ENCODE results near the gene OR6C70. TPM values are rescaled to one million over a fixed set of nuclear protein-coding genes. Genes with fewer than 3 reads are reported as not detected.
"Not testable (repeated sequence)": the region's sequence is repeated elsewhere in the genome, so short reads cannot be mapped to it uniquely, and the experiment has no call there.

OR6C70 gene
- not detected for polyA plus RNA-seq (2013, experiment 1 of 4)
- polyA plus RNA-seq (2013, experiment 2 of 4): not detected
- polyA plus RNA-seq (2013, experiment 3 of 4): not detected
- polyA plus RNA-seq (2013, experiment 4 of 4): not detected

DNA sequence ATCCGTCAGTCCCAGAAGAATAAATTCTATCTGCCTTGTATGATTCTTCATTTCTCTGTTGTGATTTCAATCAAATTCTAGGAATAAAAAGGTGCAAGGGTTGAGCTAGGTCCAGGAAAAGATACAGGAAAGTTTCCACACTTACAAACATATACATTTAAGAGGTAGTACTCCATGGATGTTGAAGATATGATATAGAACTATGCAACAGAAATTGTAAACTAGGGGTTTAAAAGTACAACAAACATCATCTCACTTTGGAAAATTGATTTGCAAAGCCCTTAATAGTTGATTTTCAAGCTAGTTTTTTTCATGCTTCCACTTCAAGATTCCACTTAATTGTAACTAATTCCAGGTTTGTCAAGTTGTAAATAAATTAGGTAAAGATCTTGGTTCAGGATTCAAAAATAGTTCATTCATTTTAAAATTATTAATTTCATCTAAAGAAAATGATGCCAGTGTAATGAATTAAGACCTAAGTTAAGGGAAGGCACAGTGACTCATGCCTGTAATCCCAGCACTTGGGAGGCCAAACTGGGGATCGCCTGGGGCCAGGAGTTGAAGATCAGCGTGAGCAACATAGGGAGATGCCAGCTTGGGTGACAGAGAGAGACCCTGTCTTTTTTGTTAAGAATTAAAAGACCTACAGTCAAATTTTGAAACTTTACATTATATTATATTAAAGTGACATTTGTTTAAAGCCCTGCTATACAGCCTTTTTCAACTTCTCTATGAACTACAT lies at the start of gene OR6C70:
TSS of gene OR6C70 (minus strand) at position 51 of the 742 bp plus-strand sequence. CDS start at position 51, 0 bp downstream.
- no peak within 1 kb of the TSS for H3K27ac ChIP-seq (ENCODE audit: insufficient read depth, low read depth, low read length, poor library complexity, severe bottlenecking)
- H3K4me3 ChIP-seq (ENCODE audit: insufficient read depth, low read depth, low read length): no peak within 1 kb of the TSS
- H3K27me3 ChIP-seq (ENCODE audit: control insufficient read depth, insufficient read depth, low read length, poor library complexity, severe bottlenecking): no peaks in the 10 kb centered on the region
- H3K4me1 ChIP-seq (ENCODE audit: control insufficient read depth, insufficient read depth, low read length): no peaks in the 10 kb centered on the region
- WGBS, 2 experiments: 72 to 96% methylated on average over 2 to 3 of the region's 3 CpGs
- no peaks in the 10 kb centered on the region for H3K36me3 ChIP-seq (ENCODE audit: control insufficient read depth, insufficient read depth, low read length)
- H3K9me3 ChIP-seq (ENCODE audit: control insufficient read depth, low read length): no peaks in the 10 kb centered on the region

DNA sequence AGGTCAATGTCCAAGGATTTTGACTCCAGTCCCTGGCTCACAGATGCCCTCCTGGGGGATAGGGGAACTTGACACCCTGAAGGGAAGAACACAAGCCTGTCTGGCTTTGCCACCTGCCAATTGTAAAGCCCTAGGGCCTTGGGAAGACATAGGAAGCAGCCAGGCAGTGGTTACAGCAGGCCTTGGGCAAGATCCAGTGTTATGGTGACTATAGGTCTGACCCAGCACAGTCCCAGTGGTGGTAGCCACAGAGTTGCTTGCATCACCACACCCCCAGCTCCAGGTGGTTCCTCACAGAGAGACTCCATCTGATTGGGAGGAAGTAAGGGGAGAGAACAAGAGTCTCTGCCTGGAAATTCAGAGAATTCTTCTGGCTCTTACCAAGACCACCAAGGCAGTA lies 46.5 kb upstream of the OR6C70 start:
- no peaks in the 10 kb centered on the region for H3K36me3 ChIP-seq (ENCODE audit: control insufficient read depth, insufficient read depth, low read length)
- no peaks in the 10 kb centered on the region for H3K4me1 ChIP-seq (ENCODE audit: control insufficient read depth, insufficient read depth, low read length)
- H3K9me3 ChIP-seq (ENCODE audit: control insufficient read depth, low read length): no peaks in the 10 kb centered on the region
- no peak overlapping the region for H3K4me3 ChIP-seq (ENCODE audit: insufficient read depth, low read depth, low read length)
- no peaks in the 10 kb centered on the region for H3K27me3 ChIP-seq (ENCODE audit: control insufficient read depth, insufficient read depth, low read length, poor library complexity, severe bottlenecking)
- no peak overlapping the region for H3K27ac ChIP-seq (ENCODE audit: insufficient read depth, low read depth, low read length, poor library complexity, severe bottlenecking)

DNA sequence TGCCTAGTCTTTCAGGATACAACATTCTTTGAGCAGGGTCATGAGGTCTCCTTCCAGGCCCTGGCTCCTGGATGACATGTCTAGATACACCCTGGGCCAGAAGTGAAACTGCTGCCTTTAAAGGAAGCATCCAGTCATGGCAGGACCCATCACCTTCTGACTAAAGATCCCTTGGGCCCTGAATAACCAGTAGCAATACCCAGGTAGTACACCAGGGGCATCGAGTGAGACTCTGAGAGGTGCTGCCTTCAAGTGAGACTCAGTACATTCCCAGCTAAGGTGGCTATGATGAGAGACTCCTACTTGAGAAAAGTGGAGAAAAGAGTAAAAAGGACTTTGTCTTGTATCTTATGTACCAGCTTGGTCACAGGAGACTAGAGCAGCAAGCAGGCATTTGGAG lies 45.8 kb upstream of the OR6C70 start:
- no peak overlapping the region for H3K27ac ChIP-seq (ENCODE audit: insufficient read depth, low read depth, low read length, poor library complexity, severe bottlenecking)

GRCh38 chr12:55501601-55502000 lies 31.7 kb upstream of the OR6C70 start:
- WGBS, 2 experiments: 67 to 79% methylated on average over 2 of the region's 2 CpGs
- no peak overlapping the region for H3K27ac ChIP-seq (ENCODE audit: insufficient read depth, low read depth, low read length, poor library complexity, severe bottlenecking)
- no peaks in the 10 kb centered on the region for H3K4me1 ChIP-seq (ENCODE audit: control insufficient read depth, insufficient read depth, low read length)
- no peaks in the 10 kb centered on the region for H3K9me3 ChIP-seq (ENCODE audit: control insufficient read depth, low read length)
- H3K4me3 ChIP-seq (ENCODE audit: insufficient read depth, low read depth, low read length): no peak overlapping the region
- no peaks in the 10 kb centered on the region for H3K27me3 ChIP-seq (ENCODE audit: control insufficient read depth, insufficient read depth, low read length, poor library complexity, severe bottlenecking)
- H3K36me3 ChIP-seq (ENCODE audit: control insufficient read depth, insufficient read depth, low read length): no peaks in the 10 kb centered on the region

More for the DNA sequence above, 45.8 kb upstream of the OR6C70 start:
- Histone ChIP-seq H3K27me3 (ENCODE audit: control insufficient read depth, insufficient read depth, low read length, poor library complexity, severe bottlenecking) (no peaks in the 10 kb centered on the region), H3K9me3 (ENCODE audit: control insufficient read depth, low read length) (no peaks in the 10 kb centered on the region), H3K4me3 (ENCODE audit: insufficient read depth, low read depth, low read length) (no peak overlapping the region), H3K36me3 (ENCODE audit: control insufficient read depth, insufficient read depth, low read length) (no peaks in the 10 kb centered on the region), H3K4me1 (ENCODE audit: control insufficient read depth, insufficient read depth, low read length) (no peaks in the 10 kb centered on the region)
- 88 to 100% methylated on average over 1 of the region's 1 CpG for WGBS, 2 experiments

DNA sequence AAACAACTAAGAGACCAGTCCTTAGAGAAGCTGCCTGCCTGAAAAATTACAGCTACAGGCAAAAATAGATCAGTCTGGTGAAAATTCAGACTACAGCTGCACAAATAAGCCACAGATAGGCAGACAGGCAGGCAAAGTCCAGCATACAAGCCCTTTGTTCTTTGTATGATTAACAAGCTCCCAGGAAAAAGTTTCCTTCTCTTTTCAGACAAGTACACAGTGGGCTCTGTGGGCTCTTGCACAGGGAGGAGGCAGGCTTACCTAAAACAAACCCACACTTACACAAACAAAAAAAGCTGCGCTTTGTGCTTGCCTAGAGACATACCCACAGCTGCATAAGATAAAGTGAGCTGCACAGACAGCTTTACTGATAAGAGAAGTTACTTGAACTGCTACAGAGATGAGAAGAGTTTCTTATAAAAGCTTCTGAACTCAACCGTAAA lies 29.9 kb upstream of the OR6C70 start:
- Histone ChIP-seq H3K4me3 (ENCODE audit: insufficient read depth, low read depth, low read length) (no peak overlapping the region), H3K27ac (ENCODE audit: insufficient read depth, low read depth, low read length, poor library complexity, severe bottlenecking) (no peak overlapping the region), H3K36me3 (ENCODE audit: control insufficient read depth, insufficient read depth, low read length) (no peaks in the 10 kb centered on the region), H3K27me3 (ENCODE audit: control insufficient read depth, insufficient read depth, low read length, poor library complexity, severe bottlenecking) (no peaks in the 10 kb centered on the region), H3K9me3 (ENCODE audit: control insufficient read depth, low read length) (no peaks in the 10 kb centered on the region), H3K4me1 (ENCODE audit: control insufficient read depth, insufficient read depth, low read length) (no peaks in the 10 kb centered on the region)
- WGBS, 2 experiments: 81 to 83% methylated on average over 2 of the region's 2 CpGs

- Histone ChIP-seq H3K4me3 (ENCODE audit: insufficient read depth, low read depth, low read length) (no peak overlapping the region), H3K27ac (ENCODE audit: insufficient read depth, low read depth, low read length, poor library complexity, severe bottlenecking) (no peak overlapping the region), H3K27me3 (ENCODE audit: control insufficient read depth, insufficient read depth, low read length, poor library complexity, severe bottlenecking) (no peaks in the 10 kb centered on the region), H3K4me1 (ENCODE audit: control insufficient read depth, insufficient read depth, low read length) (no peaks in the 10 kb centered on the region), H3K36me3 (ENCODE audit: control insufficient read depth, insufficient read depth, low read length) (no peaks in the 10 kb centered on the region), H3K9me3 (ENCODE audit: control insufficient read depth, low read length) (no peaks in the 10 kb centered on the region)
- 97% methylated on average over 4 of the region's 4 CpGs for WGBS, 2 experiments
These were observed 29.3 kb upstream of the OR6C70 start for GRCh38 chr12:55499231-55499630.

- H3K4me1 ChIP-seq (ENCODE audit: control insufficient read depth, insufficient read depth, low read length): no peaks in the 10 kb centered on the region
- H3K36me3 ChIP-seq (ENCODE audit: control insufficient read depth, insufficient read depth, low read length): no peaks in the 10 kb centered on the region
- no peaks in the 10 kb centered on the region for H3K9me3 ChIP-seq (ENCODE audit: control insufficient read depth, low read length)
- H3K4me3 ChIP-seq (ENCODE audit: insufficient read depth, low read depth, low read length): no peak overlapping the region
- WGBS, 2 experiments: 95% methylated on average over 5 of the region's 5 CpGs
- no peak overlapping the region for H3K27ac ChIP-seq (ENCODE audit: insufficient read depth, low read depth, low read length, poor library complexity, severe bottlenecking)
- no peaks in the 10 kb centered on the region for H3K27me3 ChIP-seq (ENCODE audit: control insufficient read depth, insufficient read depth, low read length, poor library complexity, severe bottlenecking)
These were observed 25.6 kb upstream of the OR6C70 start for GRCh38 chr12:55495490-55495889.

- Histone ChIP-seq H3K9me3 (ENCODE audit: control insufficient read depth, low read length) (no peaks in the 10 kb centered on the region), H3K4me1 (ENCODE audit: control insufficient read depth, insufficient read depth, low read length) (no peaks in the 10 kb centered on the region), H3K27ac (ENCODE audit: insufficient read depth, low read depth, low read length, poor library complexity, severe bottlenecking) (no peak within 1 kb of the TSS), H3K36me3 (ENCODE audit: control insufficient read depth, insufficient read depth, low read length) (no peaks in the 10 kb centered on the region), H3K27me3 (ENCODE audit: control insufficient read depth, insufficient read depth, low read length, poor library complexity, severe bottlenecking) (no peaks in the 10 kb centered on the region), H3K4me3 (ENCODE audit: insufficient read depth, low read depth, low read length) (no peak within 1 kb of the TSS)
- no CpG with 5 or more reads among the region's 2 CpGs for WGBS, 2 experiments
These were observed 22.1 kb upstream of the OR6C70 start, which contains the start of gene OR6C68 for GRCh38 chr12:55492078-55492477. OR6C68 (plus strand) TSS chr12:55492378; CDS start chr12:55492378, 0 bp downstream.

DNA sequence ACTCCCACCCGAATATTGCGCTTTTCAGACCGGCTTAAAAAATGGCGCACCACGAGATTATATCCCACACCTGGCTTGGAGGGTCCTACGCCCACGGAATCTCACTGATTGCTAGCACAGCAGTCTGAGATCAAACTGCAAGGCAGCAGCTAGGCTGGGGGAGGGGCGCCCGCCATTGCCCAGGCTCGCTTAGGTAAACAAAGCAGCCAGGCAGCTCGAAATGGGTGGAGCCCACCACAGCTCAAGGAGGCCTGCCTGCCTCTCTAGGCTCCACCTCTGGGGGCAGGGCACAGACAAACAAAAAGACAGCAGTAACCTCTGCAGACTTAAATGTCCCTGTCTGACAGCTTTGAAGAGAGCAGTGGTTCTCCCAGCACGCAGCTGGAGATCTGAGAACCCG lies 14.3 kb upstream of the OR6C70 start:
- H3K4me1 ChIP-seq (ENCODE audit: control insufficient read depth, insufficient read depth, low read length); H3K27me3 ChIP-seq (ENCODE audit: control insufficient read depth, insufficient read depth, low read length, poor library complexity, severe bottlenecking); H3K4me3 ChIP-seq (ENCODE audit: insufficient read depth, low read depth, low read length); H3K27ac ChIP-seq (ENCODE audit: insufficient read depth, low read depth, low read length, poor library complexity, severe bottlenecking); H3K9me3 ChIP-seq (ENCODE audit: control insufficient read depth, low read length); H3K36me3 ChIP-seq (ENCODE audit: control insufficient read depth, insufficient read depth, low read length): not testable (repeated sequence)
- WGBS, 2 experiments: 58 to 72% methylated on average over 7 to 10 of the region's 13 CpGs

- not testable (repeated sequence) for H3K4me3 ChIP-seq (ENCODE audit: insufficient read depth, low read depth, low read length); H3K36me3 ChIP-seq (ENCODE audit: control insufficient read depth, insufficient read depth, low read length); H3K9me3 ChIP-seq (ENCODE audit: control insufficient read depth, low read length); H3K27ac ChIP-seq (ENCODE audit: insufficient read depth, low read depth, low read length, poor library complexity, severe bottlenecking); H3K27me3 ChIP-seq (ENCODE audit: control insufficient read depth, insufficient read depth, low read length, poor library complexity, severe bottlenecking); H3K4me1 ChIP-seq (ENCODE audit: control insufficient read depth, insufficient read depth, low read length)
- 92 to 93% methylated on average over 29 of the region's 29 CpGs for WGBS, 2 experiments
These were observed 9.2 kb upstream of the OR6C70 start for GRCh38 chr12:55479136-55479535.

Measured in ectodermal cell (in vitro differentiated cells).